Activated CD4-positive, alpha-beta memory T cell treated with anti-CD3 and anti-CD28 coated beads for 36 hours (primary cell): ENCODE results near the gene FOXN3. TPM values are rescaled to one million over a fixed set of nuclear protein-coding genes. Genes with fewer than 3 reads are reported as not detected.

Experiments
- CTCF ChIA-PET: fragments of 350-600 bp; sonication (Branson Sonifier 250); formaldehyde crosslinking; loops from one replicate; lab custom pipeline; 2021; ENCODE audit warnings: antibody characterized with exemption, inconsistent platforms; lab: Charles Lee
- POLR2A ChIA-PET: fragments of 350-600 bp; sonication (Branson Sonifier 250); formaldehyde crosslinking; loops from one replicate; lab custom pipeline; 2021; ENCODE audit warnings: antibody characterized with exemption; lab: Charles Lee
- DNase-seq: peaks from one replicate; pipeline ENCODE4 v3.0.0-alpha.2; 2020
- H3K27ac Mint-ChIP-seq: one replicate; pipeline ENCODE4 v1.8.0; 2021; ENCODE audit warnings: mixed read lengths
- H3K27me3 Mint-ChIP-seq: one replicate; pipeline ENCODE4 v1.8.0; 2021; ENCODE audit warnings: mixed read lengths
- H3K36me3 Mint-ChIP-seq: one replicate; pipeline ENCODE4 v1.8.0; 2021; ENCODE audit warnings: mixed read lengths
- H3K4me1 Mint-ChIP-seq: one replicate; pipeline ENCODE4 v1.8.0; 2021; ENCODE audit warnings: low read depth, mixed read lengths
- H3K4me3 Mint-ChIP-seq: one replicate; pipeline ENCODE4 v1.8.0; 2021; ENCODE audit warnings: mild to moderate bottlenecking, mixed read lengths
- H3K9me3 Mint-ChIP-seq: one replicate; pipeline ENCODE4 v1.8.0; 2021; ENCODE audit warnings: mixed read lengths
- intact Hi-C: fragments of 100-400 bp; cut with micrococcal nuclease; formaldehyde crosslinking; loops from one replicate; pipeline ENCODE4 v1.15.1; 2023
- total RNA-seq, 2 experiments: library from RNA; stranded (reverse); gene quantifications; one replicate each; pipeline ENCODE4 v1.2.3, GENCODE V29; 2021

FOXN3 gene
- total RNA-seq, 2 experiments from 2014 or later, result 59.1 to 63.5 TPM

DNA sequence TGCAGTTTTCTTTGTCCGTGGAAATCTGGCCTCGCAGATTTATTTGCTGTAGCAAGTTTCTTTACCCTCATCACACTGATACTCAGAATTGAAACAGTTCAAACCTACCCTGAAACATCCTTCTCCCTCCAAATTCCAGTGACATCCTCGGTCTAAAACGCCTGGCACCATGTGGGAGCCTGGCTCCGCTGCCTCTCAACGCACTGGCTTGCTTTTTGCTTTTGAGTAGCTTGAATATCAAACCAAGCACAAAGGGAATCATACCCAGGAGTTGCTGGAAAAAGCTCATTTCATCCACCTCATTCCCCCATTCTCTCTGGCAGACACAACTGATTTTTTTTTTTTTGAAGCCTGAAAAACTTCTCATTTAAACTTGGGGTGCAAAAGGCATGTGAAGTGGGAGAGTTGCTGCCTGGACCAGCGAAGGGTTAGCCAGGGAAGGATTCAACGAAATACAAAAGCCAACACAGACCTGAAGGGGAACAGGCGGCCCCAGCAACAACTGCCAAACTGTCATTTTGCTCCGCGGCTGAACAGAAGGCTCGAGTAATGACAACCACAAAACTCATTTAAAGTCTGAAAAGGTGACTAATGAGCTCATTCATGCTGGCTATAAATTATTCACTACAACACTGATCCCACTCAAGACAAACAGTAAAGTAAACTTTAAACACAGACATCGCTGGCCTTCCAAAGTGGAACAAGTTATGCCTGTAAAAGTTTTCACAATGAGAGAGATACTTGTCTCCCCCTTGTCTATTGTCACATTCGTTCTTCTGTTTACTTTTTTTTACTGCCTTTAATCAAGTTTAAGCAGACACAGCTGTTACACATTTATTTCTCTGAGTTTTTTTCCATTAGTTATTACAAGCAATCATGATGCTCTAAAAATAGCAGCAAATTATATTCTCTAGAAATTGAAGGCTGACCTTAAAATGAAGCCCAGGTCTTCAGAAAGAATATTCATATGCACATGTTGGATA, 12.5 kb upstream of the FOXN3 start:
- CTCF ChIA-PET, result interaction anchor here (0.9 to 2.1 kb wide), 4 partner anchors 75 to 212 kb away, joined by 3 to 8 read pairs (median 3); no protein-coding TSS in a partner anchor
- DNase-seq, result peak; percentile 85
- peaks cover 64% of the 10 kb centered on the region for H3K4me1 Mint-ChIP-seq
- POLR2A ChIA-PET, result interaction anchor here (0.6 to 2.8 kb wide), 17 partner anchors 12 to 527 kb away, joined by 3 to 32 read pairs (median 4); partner anchors contain the start of gene TDP1
- H3K4me3 Mint-ChIP-seq, result peak overlapping the region; percentile 67
- H3K27ac Mint-ChIP-seq, result peak overlapping the region; percentile 88
- H3K36me3 Mint-ChIP-seq, result no peaks in the 10 kb centered on the region
- intact Hi-C loops, result loop anchor here (1.0 to 5.0 kb wide), 11 partner anchors 7 to 338 kb away; no protein-coding TSS in a partner anchor
- no peaks in the 10 kb centered on the region for H3K27me3 Mint-ChIP-seq
- no peaks in the 10 kb centered on the region for H3K9me3 Mint-ChIP-seq

DNA sequence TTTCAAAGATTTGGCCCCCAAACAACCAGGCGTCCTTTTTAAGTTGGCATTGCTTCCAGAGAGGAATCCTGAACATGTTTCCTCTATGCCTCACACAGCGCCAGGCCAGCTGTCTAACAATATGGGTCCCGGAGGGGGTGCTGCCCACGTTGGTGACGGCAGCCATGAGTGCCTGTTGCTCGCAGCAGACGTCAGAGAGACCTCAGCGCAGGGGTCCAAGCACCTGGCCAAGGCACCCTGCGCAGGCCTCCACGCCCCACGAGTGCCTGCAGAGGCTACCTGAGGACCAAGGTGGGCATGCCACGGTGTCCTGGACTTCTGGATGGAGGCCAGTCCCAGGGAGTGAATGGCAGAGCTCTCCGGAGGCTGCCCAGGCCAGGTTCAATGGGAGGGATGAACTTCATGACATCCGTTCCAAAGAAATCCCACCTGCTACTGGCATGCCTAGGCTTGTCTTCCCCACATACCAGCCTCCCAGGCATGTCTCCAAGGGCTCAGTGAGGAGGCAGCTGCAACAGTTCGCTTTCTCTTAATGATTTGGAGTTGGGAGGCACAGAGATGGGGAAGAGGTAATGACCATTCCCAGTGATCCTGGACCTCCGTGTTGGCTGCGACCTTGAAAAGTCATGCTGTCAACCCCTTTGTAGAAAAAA, 11.6 kb upstream of the FOXN3 start:
- Mint-ChIP-seq H3K27me3 (no peaks in the 10 kb centered on the region), H3K9me3 (no peaks in the 10 kb centered on the region), H3K4me1 (peaks cover 72% of the 10 kb centered on the region), H3K27ac (peak overlapping the region; percentile 88), H3K4me3 (peak overlapping the region; percentile 67), H3K36me3 (no peaks in the 10 kb centered on the region)
- CTCF ChIA-PET, result interaction anchor here (0.9 kb wide), 1 partner anchor 251 kb away, joined by 3 read pairs; no protein-coding TSS in a partner anchor
- intact Hi-C loops, result loop anchor here (1.0 to 2.0 kb wide), 3 partner anchors 152 to 292 kb away; no protein-coding TSS in a partner anchor
- DNase-seq, result no peak
- POLR2A ChIA-PET, result interaction anchor here (0.6 to 2.8 kb wide), 8 partner anchors 13 to 255 kb away, joined by 3 to 32 read pairs (median 4); no protein-coding TSS in a partner anchor

DNA sequence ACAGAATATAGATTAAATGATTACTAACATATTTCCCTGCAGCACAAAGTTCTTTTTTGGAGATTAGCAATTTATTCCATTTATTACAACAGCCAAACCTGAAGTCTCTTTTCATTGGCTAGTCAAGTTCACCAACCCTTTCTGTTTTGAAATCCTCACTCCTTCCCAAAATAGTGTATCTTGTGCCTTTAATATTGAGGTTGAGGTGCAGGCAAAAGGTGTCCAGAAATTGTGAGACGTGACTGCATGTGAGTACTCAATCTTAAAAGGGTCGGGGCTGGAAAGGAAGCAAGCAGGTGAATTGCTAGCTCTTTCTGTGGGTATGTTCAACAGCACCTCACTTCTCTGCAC, 11.1 kb upstream of the FOXN3 start:
- ChIA-PET CTCF (interaction anchor here (0.9 kb wide), 1 partner anchor 250 kb away, joined by 3 read pairs; no protein-coding TSS in a partner anchor), POLR2A (no interaction called here)
- H3K36me3 Mint-ChIP-seq, result no peaks in the 10 kb centered on the region
- H3K4me3 Mint-ChIP-seq, result no peak overlapping the region
- no peak for DNase-seq
- no peaks in the 10 kb centered on the region for H3K27me3 Mint-ChIP-seq
- no peaks in the 10 kb centered on the region for H3K9me3 Mint-ChIP-seq
- intact Hi-C loops, result loop anchor here (2.0 kb wide), 2 partner anchors 151 to 293 kb away; no protein-coding TSS in a partner anchor
- peaks cover 76% of the 10 kb centered on the region for H3K4me1 Mint-ChIP-seq
- peak overlapping the region; percentile 20 for H3K27ac Mint-ChIP-seq

DNA sequence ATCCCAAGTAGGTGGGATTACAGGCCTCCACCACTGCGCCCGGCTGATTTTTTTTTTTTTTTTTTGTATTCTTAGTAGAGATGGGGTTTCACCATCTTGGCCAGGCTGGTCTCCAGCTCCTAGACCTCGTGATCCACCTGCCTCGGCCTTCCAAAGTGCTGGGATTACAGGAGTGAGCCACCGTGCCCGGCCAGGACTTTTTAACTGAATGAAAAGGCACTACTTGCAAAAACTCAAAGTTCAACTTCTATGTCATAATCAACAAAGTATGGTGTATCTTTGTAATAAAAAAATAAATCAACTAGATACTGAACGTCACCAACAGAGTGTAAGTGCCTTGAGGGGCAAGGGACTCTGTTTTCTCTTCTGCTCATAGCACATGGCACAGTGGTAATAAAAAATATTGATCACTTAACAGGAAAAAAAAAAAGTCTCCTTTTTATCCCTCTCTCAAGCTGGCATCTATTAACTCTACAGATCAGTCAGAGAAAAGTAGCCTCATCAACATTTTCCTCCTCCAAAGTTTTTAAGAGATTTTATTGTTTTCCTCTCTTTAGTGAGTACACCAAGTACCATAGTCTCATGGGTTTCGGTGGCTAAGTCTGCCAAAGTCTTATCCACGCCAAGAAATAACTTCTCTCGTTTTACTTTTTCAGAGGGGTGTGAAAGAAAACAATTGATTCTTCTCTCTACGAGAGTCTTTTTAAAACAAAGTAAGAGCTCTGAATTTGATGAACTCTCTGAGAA, 10.6 kb upstream of the FOXN3 start:
- H3K36me3 Mint-ChIP-seq, result no peaks in the 10 kb centered on the region
- intact Hi-C loops, result loop anchor here (2.0 kb wide), 2 partner anchors 151 to 293 kb away; no protein-coding TSS in a partner anchor
- ChIA-PET CTCF (interaction anchor here (0.9 kb wide), 1 partner anchor 250 kb away, joined by 3 read pairs; no protein-coding TSS in a partner anchor), POLR2A (no interaction called here)
- no peaks in the 10 kb centered on the region for H3K9me3 Mint-ChIP-seq
- H3K4me3 Mint-ChIP-seq, result no peak overlapping the region
- no peak for DNase-seq
- H3K27me3 Mint-ChIP-seq, result no peaks in the 10 kb centered on the region
- peaks cover 78% of the 10 kb centered on the region for H3K4me1 Mint-ChIP-seq
- H3K27ac Mint-ChIP-seq, result no peak overlapping the region

DNA sequence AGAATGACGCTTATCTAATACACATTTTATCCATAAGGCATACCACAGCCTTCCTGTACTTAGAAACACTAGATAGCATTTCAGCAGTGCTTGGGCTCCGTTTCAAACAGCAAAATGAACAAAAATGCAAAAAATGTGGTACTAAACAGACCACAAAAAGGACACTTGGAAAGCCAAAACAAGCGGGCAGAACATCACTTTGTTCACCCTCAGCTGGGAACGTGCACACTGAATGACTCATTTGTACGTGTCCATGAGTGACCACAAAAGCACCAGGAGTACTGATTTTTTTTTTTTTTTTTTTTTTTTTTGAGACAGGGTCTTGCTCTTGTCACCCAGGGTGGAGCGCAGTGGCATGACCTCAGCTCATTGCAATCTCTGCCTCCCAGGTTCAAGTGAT, 8.9 kb upstream of the FOXN3 start:
- CTCF ChIA-PET, result interaction anchor here (0.6 kb wide), 1 partner anchor 314 kb away, joined by 3 read pairs; no protein-coding TSS in a partner anchor

DNA sequence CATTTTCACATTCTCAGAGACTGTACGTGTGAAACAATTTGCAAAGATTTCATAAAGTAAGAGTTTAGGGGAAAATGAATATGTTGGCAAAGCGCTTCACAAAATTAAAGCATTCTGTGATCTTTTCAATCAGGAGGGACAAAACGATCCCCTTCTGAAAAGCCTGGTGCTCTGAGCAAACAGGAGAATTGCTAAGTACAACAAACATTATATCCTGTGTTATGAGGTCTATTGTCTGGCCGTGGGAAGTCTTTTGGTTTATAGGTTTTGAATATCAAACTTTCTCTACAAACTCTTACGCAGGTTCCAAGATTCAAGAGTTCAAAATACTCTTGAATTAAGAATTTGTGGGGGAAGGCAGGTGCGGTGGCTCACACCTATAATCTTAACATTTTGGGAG, 7.2 kb upstream of the FOXN3 start:
- H3K4me3 Mint-ChIP-seq, result no peak overlapping the region
- POLR2A ChIA-PET, result no interaction called here

More for the DNA sequence above, 8.9 kb upstream of the FOXN3 start:
- DNase-seq, result peak; percentile 26
- POLR2A ChIA-PET, result interaction anchor here (0.6 kb wide), 1 partner anchor 79 kb away, joined by 3 read pairs; no protein-coding TSS in a partner anchor
- no peaks in the 10 kb centered on the region for H3K9me3 Mint-ChIP-seq
- no peaks in the 10 kb centered on the region for H3K36me3 Mint-ChIP-seq
- no peak overlapping the region for H3K4me3 Mint-ChIP-seq
- peaks cover 73% of the 10 kb centered on the region for H3K4me1 Mint-ChIP-seq
- no peak overlapping the region for H3K27ac Mint-ChIP-seq
- H3K27me3 Mint-ChIP-seq, result no peaks in the 10 kb centered on the region
- intact Hi-C loops, result no loop called here

DNA sequence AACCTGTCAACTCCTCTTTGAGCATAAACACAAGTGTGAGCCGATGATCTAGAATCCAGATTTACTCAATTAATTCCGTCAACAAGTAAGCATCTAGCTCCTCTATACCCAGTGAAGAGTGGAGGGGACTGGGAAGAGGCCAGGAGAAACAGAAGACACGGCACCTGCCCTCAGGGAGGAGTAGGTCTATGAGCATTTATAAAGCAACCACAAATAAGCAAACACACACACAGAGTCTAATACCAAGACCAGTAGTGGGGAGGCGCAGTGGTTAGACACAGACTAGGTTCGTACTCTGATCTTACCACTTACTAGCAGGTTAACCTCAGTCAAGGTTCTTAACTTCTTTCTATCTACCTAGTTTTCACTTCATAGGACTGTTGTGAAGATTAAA, 5.9 kb upstream of the FOXN3 start:
- intact Hi-C loops, result loop anchor here (1.0 to 2.0 kb wide), 2 partner anchors 7 to 328 kb away; no protein-coding TSS in a partner anchor
- Mint-ChIP-seq H3K9me3 (no peaks in the 10 kb centered on the region), H3K27me3 (no peaks in the 10 kb centered on the region), H3K27ac (no peak overlapping the region), H3K36me3 (peaks cover 14% of the 10 kb centered on the region), H3K4me1 (peaks cover 75% of the 10 kb centered on the region), H3K4me3 (no peak overlapping the region)
- CTCF ChIA-PET, result no interaction called here
- POLR2A ChIA-PET, result interaction anchor here (0.9 kb wide), 1 partner anchor 195 kb away, joined by 3 read pairs; no protein-coding TSS in a partner anchor
- DNase-seq, result peak; percentile 49

More for the DNA sequence above, 7.2 kb upstream of the FOXN3 start:
- Mint-ChIP-seq H3K27ac (no peak overlapping the region), H3K4me1 (peaks cover 74% of the 10 kb centered on the region), H3K9me3 (no peaks in the 10 kb centered on the region), H3K36me3 (peaks cover 10% of the 10 kb centered on the region), H3K27me3 (no peaks in the 10 kb centered on the region)
- CTCF ChIA-PET, result no interaction called here
- intact Hi-C loops, result no loop called here
- DNase-seq, result no peak

DNA sequence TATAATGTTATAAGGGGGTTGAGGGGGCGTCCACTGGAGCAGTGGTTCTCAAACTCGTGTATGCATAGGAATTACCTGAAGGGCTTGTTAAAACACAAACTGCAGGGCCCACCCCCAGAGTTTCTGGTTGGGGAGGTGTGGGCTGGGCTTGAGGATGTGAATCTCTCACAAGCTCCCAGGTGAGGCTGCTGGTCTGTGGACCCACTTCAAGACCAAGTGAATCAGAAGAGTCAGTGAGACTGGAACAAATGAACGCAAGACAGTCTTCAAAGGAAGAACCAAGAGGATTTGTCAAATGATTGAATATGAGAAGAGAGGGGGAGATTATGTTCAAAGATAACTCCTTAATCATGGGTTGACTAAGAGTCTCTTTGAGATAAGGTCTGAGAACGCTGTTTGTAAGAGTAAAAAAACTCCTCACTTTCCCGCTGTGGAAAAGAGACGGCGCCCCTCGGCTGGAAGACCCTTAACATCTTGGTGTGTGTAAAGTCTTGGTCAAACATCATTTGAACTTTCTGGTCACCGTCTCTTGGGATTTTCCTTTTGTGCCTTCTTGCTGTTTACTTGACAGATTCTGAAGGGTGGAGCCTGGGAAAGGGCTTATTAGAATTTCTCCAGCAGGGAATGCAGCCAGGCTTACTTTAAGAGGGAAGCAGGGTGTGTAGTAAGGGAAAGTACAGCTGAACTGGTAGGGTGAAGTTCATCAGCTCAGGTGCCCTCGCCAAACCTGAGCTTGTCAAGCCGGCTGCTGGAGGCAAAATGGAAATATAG, 5.3 kb upstream of the FOXN3 start:
- peak; percentile 74 for DNase-seq
- H3K27me3 Mint-ChIP-seq, result no peaks in the 10 kb centered on the region
- ChIA-PET CTCF (no interaction called here), POLR2A (interaction anchor here (0.9 kb wide), 1 partner anchor 195 kb away, joined by 3 read pairs; no protein-coding TSS in a partner anchor)
- H3K4me3 Mint-ChIP-seq, result no peak overlapping the region
- H3K27ac Mint-ChIP-seq, result peak overlapping the region; percentile 73
- no peaks in the 10 kb centered on the region for H3K9me3 Mint-ChIP-seq
- intact Hi-C loops, result loop anchor here (1.0 to 2.0 kb wide), 2 partner anchors 8 to 328 kb away; no protein-coding TSS in a partner anchor
- peaks cover 14% of the 10 kb centered on the region for H3K36me3 Mint-ChIP-seq
- peaks cover 72% of the 10 kb centered on the region for H3K4me1 Mint-ChIP-seq

DNA sequence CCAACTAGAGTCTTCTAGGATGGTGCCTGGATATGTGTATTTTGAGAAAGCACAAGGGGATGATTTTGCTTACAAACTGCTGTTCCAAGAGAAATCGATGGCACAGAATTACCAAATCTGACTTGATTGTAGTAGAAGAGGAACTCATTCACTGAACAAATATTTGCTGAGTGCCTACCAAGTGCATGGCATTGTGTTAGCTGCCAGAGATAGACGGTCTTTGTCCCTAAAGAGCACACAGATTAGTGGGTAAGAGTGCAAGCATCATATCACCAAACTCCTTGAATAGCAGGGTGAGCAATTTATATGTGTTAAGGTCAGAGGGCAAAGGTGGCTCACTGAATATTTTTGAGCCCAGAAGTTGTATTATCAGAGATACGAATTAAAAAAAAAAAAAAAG, 3.5 kb upstream of the FOXN3 start:
- Mint-ChIP-seq H3K9me3 (no peaks in the 10 kb centered on the region), H3K27ac (no peak overlapping the region), H3K4me1 (peaks cover 65% of the 10 kb centered on the region), H3K36me3 (peaks cover 14% of the 10 kb centered on the region), H3K27me3 (no peaks in the 10 kb centered on the region), H3K4me3 (no peak overlapping the region)
- intact Hi-C loops, result no loop called here
- DNase-seq, result no peak
- CTCF ChIA-PET, result no interaction called here
- POLR2A ChIA-PET, result no interaction called here

DNA sequence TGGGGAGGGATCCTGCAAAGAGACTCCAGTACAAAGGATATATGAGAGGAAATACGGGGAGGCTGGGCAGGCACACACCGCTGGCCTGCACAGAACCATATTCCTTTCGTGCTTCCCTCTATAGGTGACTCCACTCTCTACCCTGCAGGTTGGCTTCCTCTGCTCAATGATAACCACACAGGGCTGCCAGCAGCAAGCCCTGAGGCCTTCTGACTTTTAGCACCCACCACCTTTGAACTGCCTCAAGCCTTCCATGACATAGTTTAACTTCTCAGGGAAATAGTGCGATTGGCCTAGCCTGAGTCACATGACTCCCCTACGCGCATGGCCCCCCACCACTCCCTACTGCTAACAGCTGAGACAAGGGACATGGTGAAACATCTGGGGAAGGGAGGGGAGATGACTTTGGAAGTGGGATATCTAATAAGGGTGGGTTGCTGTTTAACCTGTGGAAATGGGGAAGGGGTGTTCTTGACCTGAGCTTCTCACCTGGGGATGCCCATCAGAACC, 3.0 kb upstream of the FOXN3 start:
- DNase-seq, result no peak
- Mint-ChIP-seq H3K9me3 (no peaks in the 10 kb centered on the region), H3K27me3 (no peaks in the 10 kb centered on the region), H3K4me1 (peaks cover 68% of the 10 kb centered on the region), H3K4me3 (no peak overlapping the region), H3K36me3 (peaks cover 14% of the 10 kb centered on the region), H3K27ac (no peak overlapping the region)
- ChIA-PET CTCF (interaction anchor here (0.9 kb wide), 1 partner anchor 319 kb away, joined by 3 read pairs; no protein-coding TSS in a partner anchor), POLR2A (no interaction called here)
- intact Hi-C loops, result loop anchor here (2.0 to 5.0 kb wide), 5 partner anchors 143 to 628 kb away; partner anchors contain the start of gene EML5
